GM19025 (cell line): ENCODE measurements around the gene ITGB5.
A peak's percentile ranks its signal among the peaks of the same experiment; 100 is the strongest.
"Not testable (repeated sequence)": the region's sequence is repeated elsewhere in the genome, so short reads cannot be mapped to it uniquely, and the experiment has no call there.

Experiments used
- ATAC-seq: cut with Tn5 transposase; IDR thresholded peaks from one replicate; pipeline ENCODE4 v1.9.1; 2021; ENCODE audit warnings: mild to moderate bottlenecking, low read depth, moderate library complexity; ENCODE audit not compliant: unreplicated experiment

ITGB5 gene

GRCh38 chr3:124839896-124840295 lies 47.3 kb downstream of the ITGB5 start:
- ATAC-seq = no peak

- ATAC-seq = no peak
These were observed 48.2 kb downstream of the ITGB5 start for GRCh38 chr3:124838963-124839362.

GRCh38 chr3:124837730-124838186 lies 49.4 kb downstream of the ITGB5 start:
- no peak for ATAC-seq

GRCh38 chr3:124837065-124837464 lies 50.1 kb downstream of the ITGB5 start:
- ATAC-seq = no peak

- no peak for ATAC-seq
These were observed 50.7 kb downstream of the ITGB5 start for GRCh38 chr3:124836448-124836847.

GRCh38 chr3:124834723-124835718 lies 52.1 kb downstream of the ITGB5 start:
- peak; percentile 86 for ATAC-seq

- no peak for ATAC-seq
These were observed 53.3 kb downstream of the ITGB5 start for GRCh38 chr3:124833710-124834332.

GRCh38 chr3:124832782-124833709 lies 54.1 kb downstream of the ITGB5 start:
- no peak for ATAC-seq

- no peak for ATAC-seq
These were observed 55.5 kb downstream of the ITGB5 start for GRCh38 chr3:124831628-124832199.

GRCh38 chr3:124829819-124830554 lies 57.2 kb downstream of the ITGB5 start:
- ATAC-seq = no peak

- ATAC-seq = no peak
These were observed 57.9 kb downstream of the ITGB5 start for GRCh38 chr3:124829178-124829818.

- ATAC-seq = not testable (repeated sequence)
These were observed 59.5 kb downstream of the ITGB5 start for GRCh38 chr3:124827476-124828206.

- ATAC-seq = no peak
These were observed 60.5 kb downstream of the ITGB5 start for GRCh38 chr3:124826703-124827102.

GRCh38 chr3:124824286-124824915 lies 62.8 kb downstream of the ITGB5 start:
- no peak for ATAC-seq

GRCh38 chr3:124823648-124824047 lies 63.5 kb downstream of the ITGB5 start:
- ATAC-seq = no peak

- no peak for ATAC-seq
These were observed 64.0 kb downstream of the ITGB5 start for GRCh38 chr3:124823206-124823605.

GRCh38 chr3:124821356-124821755 lies 65.8 kb downstream of the ITGB5 start:
- no peak for ATAC-seq
